Neuronal stem cell (in vitro differentiated cells): Measurements from ENCODE around the gene EML1.

Experiments used
- DNase-seq: peaks from one replicate; pipeline ENCODE4 v3.0.0-alpha.2; 2013; ENCODE audit warnings: low spot score
- H2AFZ ChIP-seq: one replicate; pipeline ENCODE4 v1.6.1; 2013; ENCODE audit warnings: mild to moderate bottlenecking, low read length, inconsistent platforms
- H2AK5ac ChIP-seq: 2 replicates; pipeline ENCODE4 v1.6.1; 2013; ENCODE audit warnings: low read depth, mild to moderate bottlenecking, inconsistent platforms, low read length, moderate library complexity, mixed read lengths
- H2BK120ac ChIP-seq: 2 replicates; pipeline ENCODE4 v1.6.1; 2013; ENCODE audit warnings: low read depth, mild to moderate bottlenecking, inconsistent platforms, low read length, moderate library complexity, mixed read lengths
- H2BK12ac ChIP-seq: one replicate; pipeline ENCODE4 v1.6.1; 2013; ENCODE audit warnings: low read length, inconsistent platforms
- H2BK15ac ChIP-seq: 2 replicates; pipeline ENCODE4 v1.6.1; 2013; ENCODE audit warnings: mild to moderate bottlenecking, low read length, inconsistent platforms, mixed read lengths
- H2BK5ac ChIP-seq: one replicate; pipeline ENCODE4 v1.6.1; 2013; ENCODE audit warnings: inconsistent platforms, mild to moderate bottlenecking, low read length, moderate library complexity
- H3K14ac ChIP-seq: one replicate; pipeline ENCODE4 v1.6.1; 2013; ENCODE audit warnings: low read length, inconsistent platforms
- H3K18ac ChIP-seq: 2 replicates; pipeline ENCODE4 v1.6.1; 2013; ENCODE audit warnings: low read length, inconsistent platforms
- H3K23ac ChIP-seq: 2 replicates; pipeline ENCODE4 v1.6.1; 2013; ENCODE audit warnings: low read depth, mild to moderate bottlenecking, mixed read lengths, low read length, inconsistent platforms; ENCODE audit not compliant: poor library complexity
- H3K27ac ChIP-seq: replicated peaks from 3 replicates; pipeline ENCODE4 v1.5.1; 2013; ENCODE audit warnings: low read length, inconsistent platforms
- H3K27me3 ChIP-seq, 3 experiments: 2 replicates each; pipeline ENCODE4 v1.6.1; 2013; ENCODE audit warnings: low read length in 3 of 3, mild to moderate bottlenecking in 2 of 3, inconsistent platforms in 1 of 3, low read depth in 1 of 3, mixed read lengths in 1 of 3, moderate library complexity in 1 of 3; ENCODE audit not compliant: control insufficient read depth in 3 of 3, insufficient read depth in 3 of 3
- H3K36me3 ChIP-seq, 2 donors: replicated peaks in 1 of 2; 2 replicates each; pipeline ENCODE4 v1.6.1; 2013; ENCODE audit warnings: low read length in 2 of 2; ENCODE audit not compliant: control insufficient read depth in 2 of 2, insufficient read depth in 2 of 2
- H3K4ac ChIP-seq: 2 replicates; pipeline ENCODE4 v1.6.1; 2013; ENCODE audit warnings: inconsistent platforms, mild to moderate bottlenecking, low read length, moderate library complexity
- H3K4me1 ChIP-seq, 2 donors: 1 replicate in 1 of 2; 2 replicates in 1 of 2; pipeline ENCODE4 v1.6.1; 2013; ENCODE audit warnings: low read length in 2 of 2, low read depth in 1 of 2; ENCODE audit not compliant: control insufficient read depth in 2 of 2, insufficient read depth in 1 of 2
- H3K4me2 ChIP-seq: one replicate; pipeline ENCODE4 v1.6.1; 2013; ENCODE audit warnings: mild to moderate bottlenecking, low read length, inconsistent platforms; ENCODE audit not compliant: insufficient read depth, poor library complexity, severe bottlenecking
- H3K4me3 ChIP-seq, 2 donors: 2 replicates each; pipeline ENCODE4 v1.5.1; 2013; ENCODE audit warnings: low read length in 2 of 2, mild to moderate bottlenecking in 2 of 2, inconsistent platforms in 1 of 2, moderate library complexity in 1 of 2
- H3K79me1 ChIP-seq: one replicate; pipeline ENCODE4 v1.6.1; 2013; ENCODE audit warnings: low read depth, mild to moderate bottlenecking, inconsistent platforms, low read length, moderate library complexity
- H3K9ac ChIP-seq: one replicate; pipeline ENCODE4 v1.6.1; 2013; ENCODE audit warnings: mild to moderate bottlenecking, low read depth, low read length, inconsistent platforms; ENCODE audit not compliant: poor library complexity
- H3K9me3 ChIP-seq, 2 donors: replicated peaks in 1 of 2; 2 replicates each; pipeline versions ENCODE3 to v1.6.1; 2013; ENCODE audit warnings: low read length in 2 of 2, mild to moderate bottlenecking in 2 of 2, inconsistent platforms in 1 of 2, low read depth in 1 of 2, mixed read lengths in 1 of 2, moderate library complexity in 1 of 2; ENCODE audit not compliant: control insufficient read depth in 2 of 2, insufficient read depth in 1 of 2
- H4K8ac ChIP-seq: one replicate; pipeline ENCODE4 v1.6.1; 2013; ENCODE audit warnings: low read depth, mild to moderate bottlenecking, inconsistent platforms, low read length, moderate library complexity
- H4K91ac ChIP-seq: one replicate; pipeline ENCODE4 v1.6.1; 2013; ENCODE audit warnings: low read length, low read depth, mild to moderate bottlenecking, inconsistent platforms; ENCODE audit not compliant: poor library complexity
- whole genome bisulfite sequencing, 2 donors: extraction: QIAGEN DNeasy Blood & Tissue Kit; methylation state at CpG; one replicate each; pipeline ENCODE4 v1.1.7; 2013; ENCODE audit warnings: missing lambda C conversion rate in 2 of 2, mixed read lengths in 1 of 2; ENCODE audit not compliant: insufficient read length in 2 of 2, insufficient replicate concordance in 1 of 2; ENCODE audit errors: extremely low coverage in 2 of 2; 5-methylcytosine and 5-hydroxymethylcytosine counted together

Gene EML1

GRCh38 chr14:99888149-99888548, 94.9 kb downstream of the EML1 start:
- Histone ChIP-seq H3K18ac (no peak overlapping the region), H3K4me2 (no peak overlapping the region), H3K36me3 (peaks cover 0 to 7% of the 10 kb centered on the region in 2 donors), H4K91ac (no peak overlapping the region), H3K23ac (no peak overlapping the region), H2BK12ac (no peak overlapping the region), H3K79me1 (peaks cover 2% of the 10 kb centered on the region), H3K4ac (no peak overlapping the region), H2BK5ac (no peak overlapping the region), H2BK120ac (no peak overlapping the region), H2BK15ac (no peak overlapping the region), H3K14ac (no peak overlapping the region), H2AK5ac (no peak overlapping the region), H3K27me3 (no peaks in the 10 kb centered on the region), H4K8ac (no peak overlapping the region), H3K27ac (no peak overlapping the region), H3K9ac (no peak overlapping the region), H2AFZ (no peak overlapping the region), H3K4me1 (peaks cover 30 to 48% of the 10 kb centered on the region in 2 donors), H3K9me3 (no peaks in the 10 kb centered on the region), H3K4me3 (no peak overlapping the region)
- no peak for DNase-seq
- WGBS, 2 donors: no CpG with 5 or more reads among the region's 5 CpGs

DNA sequence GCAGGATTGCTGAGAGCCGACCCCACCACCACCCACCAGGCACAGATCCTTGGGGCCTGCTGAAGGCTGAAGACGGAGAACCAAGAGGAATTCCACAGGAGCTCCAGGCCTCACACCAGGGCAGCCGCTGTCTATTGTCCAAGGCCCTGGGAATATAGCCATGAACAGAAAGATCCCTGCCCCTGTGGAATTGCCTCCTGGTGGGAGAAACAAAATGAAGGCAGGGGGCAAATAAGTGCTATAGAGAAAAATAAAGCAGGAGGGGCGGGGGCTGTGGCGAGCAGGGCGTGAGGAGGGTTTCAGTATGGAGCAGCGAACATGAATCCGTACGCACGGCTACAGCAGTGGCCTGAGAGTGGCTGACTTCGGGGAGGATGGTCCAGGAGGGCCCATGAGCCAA, 96.1 kb downstream of the EML1 start:
- H2AK5ac ChIP-seq: peak overlapping the region; percentile 49
- H4K8ac ChIP-seq: no peak overlapping the region
- no peaks in the 10 kb centered on the region for H3K36me3 ChIP-seq
- peaks cover 30 to 41% of the 10 kb centered on the region in 2 donors for H3K4me1 ChIP-seq
- peaks cover 2% of the 10 kb centered on the region for H3K79me1 ChIP-seq
- no peak overlapping the region for H2BK120ac ChIP-seq
- no peak overlapping the region for H2BK15ac ChIP-seq
- peak overlapping the region; percentile 62 for H3K27ac ChIP-seq
- H3K9me3 ChIP-seq: no peaks in the 10 kb centered on the region
- H4K91ac ChIP-seq: no peak overlapping the region
- peak overlapping the region; percentile 91 for H3K18ac ChIP-seq
- H3K14ac ChIP-seq: peak overlapping the region; percentile 95
- no peak overlapping the region for H3K23ac ChIP-seq
- H2BK12ac ChIP-seq: peak overlapping the region; percentile 98
- H2BK5ac ChIP-seq: peak overlapping the region; percentile 76
- no peak overlapping the region for H3K4me3 ChIP-seq
- no peak overlapping the region for H2AFZ ChIP-seq
- peak overlapping the region; percentile 39 for H3K4me2 ChIP-seq
- no CpG with 5 or more reads among the region's 11 CpGs for WGBS, 2 donors
- peak; percentile 80 for DNase-seq
- no peak overlapping the region for H3K4ac ChIP-seq
- H3K27me3 ChIP-seq: no peaks in the 10 kb centered on the region
- no peak overlapping the region for H3K9ac ChIP-seq

- peaks cover 0 to 3% of the 10 kb centered on the region in 2 donors for H3K36me3 ChIP-seq
- no peak overlapping the region for H3K23ac ChIP-seq
- H3K18ac ChIP-seq: no peak overlapping the region
- H4K8ac ChIP-seq: no peak overlapping the region
- H3K27me3 ChIP-seq: no peaks in the 10 kb centered on the region
- no peak overlapping the region for H3K4me2 ChIP-seq
- no peak overlapping the region for H2AFZ ChIP-seq
- no peak overlapping the region for H3K27ac ChIP-seq
- H4K91ac ChIP-seq: no peak overlapping the region
- no peak overlapping the region for H3K9ac ChIP-seq
- no peak overlapping the region for H2BK5ac ChIP-seq
- H3K79me1 ChIP-seq: no peaks in the 10 kb centered on the region
- H2BK12ac ChIP-seq: no peak overlapping the region
- no peak overlapping the region for H3K4ac ChIP-seq
- H2AK5ac ChIP-seq: no peak overlapping the region
- H3K9me3 ChIP-seq: no peaks in the 10 kb centered on the region
- H2BK120ac ChIP-seq: no peak overlapping the region
- peaks cover 30 to 34% of the 10 kb centered on the region in 2 donors for H3K4me1 ChIP-seq
- H3K14ac ChIP-seq: no peak overlapping the region
- no peak overlapping the region for H2BK15ac ChIP-seq
- no CpG with 5 or more reads among the region's 2 CpGs for WGBS, 2 donors
- DNase-seq: no peak
- no peak overlapping the region for H3K4me3 ChIP-seq
Measured at GRCh38 chr14:99891266-99891665, 98.1 kb downstream of the EML1 start.

- DNase-seq: no peak
- no peak overlapping the region for H2AK5ac ChIP-seq
- no peak overlapping the region for H3K14ac ChIP-seq
- no peak overlapping the region for H4K91ac ChIP-seq
- H3K23ac ChIP-seq: no peak overlapping the region
- no peak overlapping the region for H2BK120ac ChIP-seq
- H3K4ac ChIP-seq: no peak overlapping the region
- no peaks in the 10 kb centered on the region for H3K27me3 ChIP-seq
- H3K9me3 ChIP-seq: no peaks in the 10 kb centered on the region
- H3K79me1 ChIP-seq: no peaks in the 10 kb centered on the region
- H2AFZ ChIP-seq: no peak overlapping the region
- H3K27ac ChIP-seq: no peak overlapping the region
- no peak overlapping the region for H2BK5ac ChIP-seq
- no peak overlapping the region for H3K4me2 ChIP-seq
- H3K36me3 ChIP-seq: peaks cover 0 to 7% of the 10 kb centered on the region in 2 donors
- H3K4me1 ChIP-seq: peaks cover 30 to 34% of the 10 kb centered on the region in 2 donors
- H4K8ac ChIP-seq: no peak overlapping the region
- no peak overlapping the region for H3K9ac ChIP-seq
- H3K4me3 ChIP-seq: no peak overlapping the region
- no peak overlapping the region for H2BK12ac ChIP-seq
- H3K18ac ChIP-seq: no peak overlapping the region
- H2BK15ac ChIP-seq: no peak overlapping the region
- no CpG with 5 or more reads among the region's 10 CpGs for WGBS, 2 donors
Measured at GRCh38 chr14:99891900-99892299, 98.7 kb downstream of the EML1 start.
